Calu3 (cell line): ENCODE data around the gene LPIN1. TPM values are rescaled to one million over a fixed set of nuclear protein-coding genes. Genes with fewer than 3 reads are reported as not detected.
"Not testable (repeated sequence)": the region's sequence is repeated elsewhere in the genome, so short reads cannot be mapped to it uniquely, and the experiment has no call there.

Experiments
- BruUV-seq: library from RNA; stranded (reverse); fragments of 400-500 nt; replicated peaks from 2 replicates; lab custom pipeline; 2021; lab: Mats Ljungman, UMichigan
- CTCF ChIA-PET: fragments of 300-600 bp; sonication (Branson Sonifier 250); formaldehyde crosslinking; loops from one replicate; lab custom pipeline; 2022; ENCODE audit warnings: antibody characterized with exemption; lab: Charles Lee
- DNase-seq: peaks from one replicate; pipeline ENCODE4 v3.0.0; 2022
- H3K27ac Mint-ChIP-seq: one replicate; pipeline ENCODE4 v1.8.0; 2022; ENCODE audit warnings: mixed read lengths; ENCODE audit not compliant: unreplicated experiment
- H3K27me3 Mint-ChIP-seq: one replicate; pipeline ENCODE4 v1.8.0; 2022; ENCODE audit warnings: mixed read lengths; ENCODE audit not compliant: unreplicated experiment
- H3K36me3 Mint-ChIP-seq: one replicate; pipeline ENCODE4 v1.8.0; 2022; ENCODE audit warnings: mild to moderate bottlenecking, moderate library complexity, mixed read lengths; ENCODE audit not compliant: insufficient read depth, unreplicated experiment
- H3K4me1 Mint-ChIP-seq: one replicate; pipeline ENCODE4 v1.8.0; 2022; ENCODE audit warnings: mild to moderate bottlenecking, low read depth, mixed read lengths; ENCODE audit not compliant: unreplicated experiment
- H3K4me3 Mint-ChIP-seq: one replicate; pipeline ENCODE4 v1.8.0; 2022; ENCODE audit warnings: mild to moderate bottlenecking, low read depth, moderate library complexity, mixed read lengths; ENCODE audit not compliant: unreplicated experiment
- H3K9me3 Mint-ChIP-seq: one replicate; pipeline ENCODE4 v1.8.0; 2022; ENCODE audit warnings: low read depth, mixed read lengths; ENCODE audit not compliant: unreplicated experiment
- intact Hi-C: fragments of 100-400 bp; cut with micrococcal nuclease; formaldehyde crosslinking; loops from one replicate; pipeline ENCODE4 v1.10.0; 2022; ENCODE audit not compliant: unreplicated experiment
- total RNA-seq: library from RNA; stranded (reverse); gene quantifications from 2 replicates; pipeline ENCODE4 v1.2.3, GENCODE V29; 2022
- TF ChIP-seq, protein P1 (sequence below): fragments of 200-600 bp; IDR thresholded peaks from one replicate; pipeline ENCODE4 v1.8.0; 2022; ENCODE audit warnings: antibody characterized with exemption; ENCODE audit not compliant: unreplicated experiment

LPIN1 gene
- total RNA-seq, 1 experiment from 2014 or later = 53.5 TPM

DNA sequence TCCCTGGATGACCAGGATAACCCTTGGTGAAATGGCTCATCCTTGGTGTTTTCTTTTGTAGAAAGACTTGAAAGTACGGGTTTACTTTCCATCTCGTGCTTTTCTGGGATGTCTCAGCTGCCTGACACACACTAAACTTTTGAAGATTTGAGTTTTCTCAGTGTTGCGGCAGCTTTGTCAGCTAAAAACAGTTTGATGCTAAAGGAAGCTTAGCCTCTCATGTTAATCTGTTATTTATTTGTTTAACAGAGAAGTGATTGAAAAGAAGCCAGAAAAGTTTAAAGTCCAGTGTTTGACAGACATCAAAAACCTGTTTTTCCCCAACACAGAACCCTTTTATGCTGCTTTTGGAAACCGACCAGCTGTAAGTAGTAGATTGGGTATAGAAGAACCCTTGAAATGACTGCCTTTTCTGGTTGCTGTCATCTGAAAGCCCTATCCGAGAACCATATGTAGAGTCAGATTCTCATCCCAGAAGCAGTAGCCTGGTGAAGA, 72.8 kb downstream of the LPIN1 start:
- Mint-ChIP-seq H3K27me3 (no peaks in the 10 kb centered on the region), H3K4me1 (no peaks in the 10 kb centered on the region), H3K9me3 (no peaks in the 10 kb centered on the region), H3K27ac (no peak overlapping the region), H3K4me3 (no peak overlapping the region), H3K36me3 (peaks cover 24% of the 10 kb centered on the region)
- no TSS peak for BruUV-seq
- TF ChIP-seq, protein P1, sequence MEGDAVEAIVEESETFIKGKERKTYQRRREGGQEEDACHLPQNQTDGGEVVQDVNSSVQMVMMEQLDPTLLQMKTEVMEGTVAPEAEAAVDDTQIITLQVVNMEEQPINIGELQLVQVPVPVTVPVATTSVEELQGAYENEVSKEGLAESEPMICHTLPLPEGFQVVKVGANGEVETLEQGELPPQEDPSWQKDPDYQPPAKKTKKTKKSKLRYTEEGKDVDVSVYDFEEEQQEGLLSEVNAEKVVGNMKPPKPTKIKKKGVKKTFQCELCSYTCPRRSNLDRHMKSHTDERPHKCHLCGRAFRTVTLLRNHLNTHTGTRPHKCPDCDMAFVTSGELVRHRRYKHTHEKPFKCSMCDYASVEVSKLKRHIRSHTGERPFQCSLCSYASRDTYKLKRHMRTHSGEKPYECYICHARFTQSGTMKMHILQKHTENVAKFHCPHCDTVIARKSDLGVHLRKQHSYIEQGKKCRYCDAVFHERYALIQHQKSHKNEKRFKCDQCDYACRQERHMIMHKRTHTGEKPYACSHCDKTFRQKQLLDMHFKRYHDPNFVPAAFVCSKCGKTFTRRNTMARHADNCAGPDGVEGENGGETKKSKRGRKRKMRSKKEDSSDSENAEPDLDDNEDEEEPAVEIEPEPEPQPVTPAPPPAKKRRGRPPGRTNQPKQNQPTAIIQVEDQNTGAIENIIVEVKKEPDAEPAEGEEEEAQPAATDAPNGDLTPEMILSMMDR = no peak
- DNase-seq = no peak
- intact Hi-C loops = no loop called here
- CTCF ChIA-PET = no interaction called here

GRCh38 chr2:11820650-11821049, 74.2 kb downstream of the LPIN1 start:
- Mint-ChIP-seq H3K4me1 (no peaks in the 10 kb centered on the region), H3K4me3 (no peak overlapping the region), H3K9me3 (no peaks in the 10 kb centered on the region), H3K27ac (no peak overlapping the region), H3K27me3 (no peaks in the 10 kb centered on the region), H3K36me3 (peaks cover 18% of the 10 kb centered on the region)
- intact Hi-C loops = no loop called here
- no peak for DNase-seq
- CTCF ChIA-PET = no interaction called here
- BruUV-seq = no TSS peak
- TF ChIP-seq, protein P1 = no peak

DNA sequence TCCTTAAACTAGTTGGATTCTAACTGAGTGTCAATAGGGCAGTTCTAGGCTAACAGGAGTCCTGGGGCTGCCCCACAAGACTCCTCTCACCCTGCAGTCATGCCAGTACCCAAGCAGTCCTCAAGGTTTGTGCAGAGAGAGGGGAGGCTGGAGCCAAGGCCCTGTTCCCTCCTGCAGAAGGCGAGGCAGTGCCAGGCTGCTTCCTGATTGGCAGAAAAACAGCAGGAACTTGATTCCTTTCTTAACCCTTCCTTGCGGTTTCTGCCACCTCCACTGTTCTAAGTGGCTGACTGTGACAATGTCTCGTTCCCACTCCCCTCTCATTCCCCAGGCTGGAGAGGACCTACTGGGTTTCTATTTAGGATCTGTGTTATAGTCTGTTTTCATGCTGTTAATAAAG, 75.3 kb downstream of the LPIN1 start:
- DNase-seq = no peak
- Mint-ChIP-seq H3K36me3 (peaks cover 17% of the 10 kb centered on the region), H3K9me3 (no peaks in the 10 kb centered on the region), H3K27me3 (no peaks in the 10 kb centered on the region), H3K4me1 (no peaks in the 10 kb centered on the region), H3K27ac (no peak overlapping the region), H3K4me3 (no peak overlapping the region)
- TF ChIP-seq, protein P1 = no peak
- intact Hi-C loops = no loop called here
- CTCF ChIA-PET = interaction anchor here (0.6 kb wide), 1 partner anchor 29 kb away, joined by 3 read pairs; no protein-coding TSS in a partner anchor
- BruUV-seq = no TSS peak

GRCh38 chr2:11822359-11822745, 75.9 kb downstream of the LPIN1 start:
- H3K27ac Mint-ChIP-seq, H3K4me3 Mint-ChIP-seq, H3K27me3 Mint-ChIP-seq, H3K4me1 Mint-ChIP-seq, intact Hi-C loops, H3K9me3 Mint-ChIP-seq, CTCF ChIA-PET, BruUV-seq, DNase-seq: not testable (repeated sequence)
- peaks cover 17% of the 10 kb centered on the region for H3K36me3 Mint-ChIP-seq

GRCh38 chr2:11822746-11823451, 76.5 kb downstream of the LPIN1 start:
- H3K27ac Mint-ChIP-seq = no peak overlapping the region
- no peaks in the 10 kb centered on the region for H3K27me3 Mint-ChIP-seq
- H3K4me3 Mint-ChIP-seq = no peak overlapping the region
- H3K36me3 Mint-ChIP-seq = peaks cover 17% of the 10 kb centered on the region
- no peaks in the 10 kb centered on the region for H3K4me1 Mint-ChIP-seq
- TF ChIP-seq, protein P1 = no peak
- DNase-seq = peak; percentile 24
- intact Hi-C loops = no loop called here
- no TSS peak for BruUV-seq
- H3K9me3 Mint-ChIP-seq = no peaks in the 10 kb centered on the region
- CTCF ChIA-PET = no interaction called here
